NCI-H1930 (cell line): Measurements from ENCODE around the gene ZNF667.

ENCODE experiments used
- DNase-seq, 2 experiments: peaks; one replicate each; lab custom pipeline; 2025; lab: John Stamatoyannopoulos, UW

Gene ZNF667

DNA sequence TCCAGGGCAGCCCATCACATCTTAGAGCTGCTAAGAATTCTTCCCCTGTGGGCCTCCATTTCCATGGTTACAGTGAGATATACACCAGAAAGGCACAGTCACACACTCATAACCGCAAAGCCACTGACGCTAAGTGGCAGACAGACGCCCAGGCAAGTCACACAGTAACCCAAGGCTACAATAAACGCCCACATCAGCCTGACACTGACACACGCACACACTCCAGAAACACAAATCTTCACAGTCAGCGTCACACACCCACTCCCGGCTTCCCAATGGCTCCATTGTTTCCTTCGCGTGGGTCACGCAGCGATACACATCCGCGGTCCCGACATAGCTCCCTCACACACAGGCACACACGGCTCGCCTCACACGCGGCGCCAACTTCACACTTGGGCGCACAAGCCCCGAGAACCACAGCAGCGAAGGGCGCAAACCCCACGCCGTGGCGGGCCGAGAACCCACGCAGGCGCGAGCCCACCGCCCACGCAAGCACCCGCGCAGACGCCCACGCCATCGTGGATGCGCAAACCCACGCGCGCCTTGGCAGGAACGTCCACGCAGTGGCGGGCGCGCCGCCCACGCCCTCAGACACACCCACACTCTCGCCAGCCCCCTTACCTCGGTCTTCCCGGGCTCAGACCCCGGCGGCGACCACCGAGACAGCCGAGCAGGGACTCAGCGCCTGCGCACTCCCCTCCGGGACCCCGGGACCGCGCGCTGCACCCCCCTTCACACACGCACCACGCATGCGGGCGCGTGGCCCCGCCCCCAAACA lies at the start of gene ZNF667:
ZNF667 (minus strand) TSS at position 695 of the 778 bp plus-strand sequence. CDS start 14,975 bp downstream, outside the sequence.
- no peak for DNase-seq

DNA sequence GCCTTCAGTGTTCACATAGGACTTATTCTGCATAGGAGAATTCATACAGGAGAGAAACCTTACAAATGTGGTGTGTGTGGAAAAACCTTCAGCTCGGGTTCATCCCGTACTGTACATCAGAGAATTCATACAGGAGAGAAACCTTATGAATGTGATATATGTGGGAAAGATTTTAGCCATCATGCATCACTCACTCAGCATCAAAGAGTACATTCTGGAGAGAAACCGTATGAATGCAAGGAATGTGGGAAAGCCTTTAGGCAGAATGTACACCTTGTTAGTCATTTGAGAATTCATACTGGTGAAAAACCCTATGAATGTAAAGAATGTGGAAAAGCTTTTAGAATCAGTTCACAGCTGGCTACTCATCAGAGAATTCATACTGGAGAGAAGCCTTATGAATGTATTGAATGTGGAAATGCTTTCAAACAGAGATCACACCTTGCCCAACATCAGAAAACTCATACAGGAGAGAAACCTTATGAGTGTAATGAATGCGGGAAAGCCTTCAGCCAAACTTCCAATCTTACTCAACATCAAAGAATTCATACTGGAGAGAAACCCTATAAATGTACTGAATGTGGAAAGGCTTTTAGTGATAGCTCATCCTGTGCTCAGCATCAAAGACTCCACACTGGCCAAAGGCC lies 48.2 kb upstream of the ZNF667 start:
- DNase-seq, result no peak

DNA sequence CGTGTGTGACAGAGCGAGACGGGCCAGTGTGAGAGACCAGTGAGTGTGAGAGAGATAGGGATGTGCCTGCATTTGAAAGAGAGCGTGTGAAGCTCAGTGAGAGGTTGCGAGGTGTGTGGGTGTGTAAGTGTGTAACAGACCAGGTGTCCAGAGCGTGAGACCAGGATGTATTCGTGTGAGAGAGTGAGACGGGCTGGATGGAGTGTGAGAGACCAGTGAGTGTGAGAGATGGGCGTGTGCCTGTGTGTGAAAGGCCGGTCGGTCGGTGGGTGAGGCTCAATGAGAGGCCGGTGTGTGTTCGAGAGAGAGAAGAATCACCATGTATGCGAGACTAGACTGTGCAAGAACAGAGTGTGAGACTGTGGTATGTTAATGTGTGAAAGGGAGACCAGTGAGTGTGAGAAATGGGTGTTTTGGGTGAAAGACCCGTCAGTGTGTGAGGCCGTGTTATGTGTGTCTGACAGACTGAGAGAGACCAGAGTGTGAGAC lies 31.2 kb upstream of the ZNF667 start:
- DNase-seq, result no peak

DNA sequence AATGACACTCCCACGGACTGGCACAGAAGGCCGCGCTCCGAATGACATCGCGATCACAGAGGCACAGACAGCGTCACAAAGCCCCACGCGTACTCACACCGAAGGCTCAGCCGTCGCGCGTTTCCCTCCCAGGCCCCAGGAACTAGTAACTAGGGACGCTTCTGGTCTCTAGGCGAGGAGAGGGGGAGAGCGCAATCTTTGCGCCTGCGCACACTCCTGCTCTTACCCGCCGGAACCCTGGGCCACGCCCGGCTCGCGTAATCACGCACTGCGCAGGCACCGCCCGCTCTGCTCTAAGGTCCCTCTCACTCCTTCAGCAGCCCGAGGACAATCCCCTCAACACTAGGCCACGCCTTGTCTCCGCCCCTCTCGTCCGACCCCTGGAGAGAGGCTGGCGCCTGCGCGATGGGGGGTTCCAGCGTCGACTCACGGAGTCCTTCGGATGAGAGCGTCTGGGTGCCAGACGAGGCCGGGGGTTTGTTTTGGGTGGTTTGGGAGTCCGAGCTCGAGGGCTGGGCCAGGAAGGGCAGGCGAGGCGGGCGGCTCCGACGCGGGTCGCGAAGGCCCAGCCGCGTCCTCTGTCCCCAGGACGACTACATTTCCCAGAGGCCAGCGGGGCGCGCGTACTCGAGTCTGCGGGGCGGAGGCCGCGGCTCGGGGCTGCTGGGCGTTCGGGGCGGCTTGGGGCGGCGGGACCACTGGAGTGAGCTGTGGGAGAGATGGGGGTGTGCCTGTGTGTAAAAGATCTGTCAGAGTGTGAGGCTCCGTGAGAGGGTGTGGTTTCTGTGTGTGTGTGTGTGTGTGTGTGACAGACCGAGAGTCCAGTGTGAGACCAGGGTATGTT lies 30.5 kb upstream of the ZNF667 start, which contains the start of gene ZNF471:
ZNF471 (plus strand) TSS at position 410 of the 844 bp plus-strand sequence. CDS start 3,717 bp downstream, outside the sequence.
- peak; percentile 98 to 99 for DNase-seq

DNA sequence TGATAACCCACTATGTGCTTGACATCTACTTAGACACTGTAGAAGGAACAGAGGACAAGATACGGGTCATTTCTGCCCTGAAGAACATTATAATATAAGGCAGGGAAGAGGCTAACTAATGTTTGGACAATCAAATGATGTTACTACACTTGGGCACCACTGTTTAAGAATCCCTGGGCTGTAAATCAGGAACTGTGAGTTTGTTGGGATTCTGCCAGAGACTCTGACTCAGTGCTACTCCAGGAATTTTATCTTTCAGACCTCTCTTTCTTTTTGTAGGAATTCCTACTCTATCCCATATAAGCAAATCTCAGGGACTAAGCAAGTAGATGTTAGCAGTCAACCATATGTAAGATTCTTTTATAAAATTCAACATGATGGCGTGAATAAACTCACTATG lies 27.4 kb upstream of the ZNF667 start:
- DNase-seq, result no peak

DNA sequence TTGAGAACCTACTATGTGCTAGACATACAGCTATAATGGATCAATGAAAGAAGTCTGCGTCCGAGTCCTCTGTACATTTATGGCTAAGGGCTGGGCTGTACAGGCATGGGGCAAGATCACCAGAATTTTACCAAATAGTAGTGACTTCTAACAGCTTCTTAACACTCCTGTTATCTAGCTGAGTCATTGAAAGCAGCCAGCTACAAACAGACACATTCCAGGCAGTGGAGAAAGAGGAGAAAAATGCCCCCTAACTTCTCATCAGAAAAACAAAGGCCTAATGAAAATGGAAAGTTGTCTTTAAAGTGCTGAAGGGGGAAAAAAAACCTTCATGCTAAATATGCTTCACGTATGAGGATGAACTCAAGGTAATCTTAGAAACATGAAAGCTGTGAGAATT lies 14.3 kb upstream of the ZNF667 start:
- DNase-seq, result no peak

DNA sequence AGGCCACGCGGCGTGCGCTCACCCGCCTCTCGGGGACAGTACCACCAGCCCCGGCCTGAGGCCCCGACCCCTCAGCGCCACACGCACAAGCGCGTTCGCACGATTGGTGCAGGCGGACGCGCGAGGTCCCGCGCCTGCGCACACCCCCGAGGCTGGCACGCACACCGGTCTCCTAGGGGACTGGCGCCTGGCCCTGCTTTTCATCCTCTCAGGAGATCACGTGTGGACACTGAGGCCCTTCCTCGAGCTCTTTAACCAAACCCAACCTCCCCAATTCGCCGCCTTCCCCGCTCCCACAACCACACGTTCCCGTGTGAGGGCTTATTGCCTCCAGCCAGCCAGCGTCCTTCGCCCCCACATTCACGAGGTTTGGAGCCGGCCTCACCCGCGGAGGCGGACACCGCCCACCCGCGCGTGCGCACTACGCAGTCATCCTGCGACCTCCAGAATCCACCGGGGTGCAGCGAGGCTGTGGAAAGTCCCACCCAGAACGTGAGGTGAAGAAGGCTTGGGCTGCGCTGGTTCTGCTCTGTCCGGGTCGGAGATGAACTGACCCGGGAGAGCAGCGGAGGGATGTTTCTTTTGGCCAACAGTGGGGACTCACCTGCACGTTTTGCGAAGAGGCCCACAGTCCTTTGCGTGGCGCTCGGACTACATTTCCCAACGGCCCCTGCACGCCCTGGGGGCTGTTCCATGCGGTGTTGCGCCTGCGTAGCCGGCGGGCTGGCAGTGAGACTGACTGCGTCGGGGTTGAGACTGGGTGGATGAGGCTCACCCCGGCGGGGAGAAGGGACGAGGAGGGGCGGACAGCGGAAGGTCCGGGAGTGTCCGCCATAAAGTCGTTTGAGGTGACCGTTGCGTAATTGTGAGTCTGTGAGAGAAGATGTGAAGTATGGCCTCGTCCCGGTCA lies 539 bp upstream of the ZNF667 start:
- DNase-seq, result peak; percentile 92 to 93

DNA sequence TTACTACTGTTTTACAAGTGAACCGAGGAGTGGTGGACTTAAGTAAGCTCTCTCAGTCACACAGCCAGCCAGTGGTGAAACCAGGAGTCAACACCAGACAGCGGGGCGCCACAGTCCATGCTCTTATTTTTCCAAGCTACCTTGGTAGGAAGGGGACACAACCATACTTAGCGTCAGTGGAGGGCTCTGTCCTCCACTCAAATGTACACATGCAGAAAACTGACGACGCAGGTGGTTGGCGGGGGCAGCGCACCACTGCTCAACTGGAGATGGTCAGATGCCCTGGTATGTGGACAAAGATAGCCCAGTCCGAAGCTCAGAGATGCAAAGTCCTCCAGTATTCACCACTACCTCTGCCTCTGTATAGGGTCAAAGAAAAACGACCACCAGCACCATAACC lies 1.1 kb downstream of the ZNF667 start:
- DNase-seq, result no peak

DNA sequence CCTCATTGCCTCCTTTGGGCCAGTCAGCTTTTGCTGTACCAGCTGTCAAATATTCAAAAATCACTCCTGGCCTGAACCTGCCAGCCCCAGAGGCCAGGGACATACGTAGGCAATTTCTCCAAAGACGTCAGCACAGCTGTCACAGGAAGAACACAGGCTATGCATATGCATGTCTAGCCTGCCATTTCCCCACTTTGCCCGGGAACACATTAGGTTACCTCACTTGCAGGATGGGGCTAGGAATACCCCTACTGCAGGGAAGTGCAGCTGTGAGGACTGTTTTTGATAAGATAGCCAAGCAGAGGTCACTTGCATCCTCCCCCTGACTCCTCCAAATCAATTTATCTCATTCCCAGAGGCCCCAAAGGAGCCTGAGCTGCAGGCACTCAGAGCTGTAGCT lies 2.8 kb downstream of the ZNF667 start:
- DNase-seq, result no peak

DNA sequence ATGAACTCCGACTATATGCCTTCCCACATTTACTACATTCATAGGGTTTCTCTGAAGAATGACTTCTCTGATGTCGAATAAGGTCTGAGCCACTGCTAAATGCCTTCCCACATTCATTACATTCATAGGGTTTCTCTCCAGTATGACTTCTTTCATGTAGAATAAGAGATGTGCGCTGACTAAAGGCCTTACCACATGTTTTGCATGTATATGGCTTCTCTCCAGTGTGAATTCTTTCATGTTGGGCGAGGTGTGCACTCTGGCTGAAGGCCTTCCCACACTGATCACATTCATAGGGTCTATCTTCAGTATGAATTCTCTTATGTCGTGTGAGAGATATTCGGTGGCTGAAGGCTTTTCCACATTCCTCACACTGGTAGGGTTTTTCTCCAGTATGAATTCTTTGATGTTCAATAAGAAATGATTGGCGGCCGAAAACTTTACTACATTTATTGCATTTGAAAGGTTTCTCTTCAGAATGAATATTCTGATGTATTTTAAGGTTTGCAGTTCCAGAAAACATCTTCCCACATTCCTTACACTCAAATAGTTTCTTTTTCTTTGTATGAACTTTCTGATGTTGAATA lies 35.8 kb downstream of the ZNF667 start:
- no peak for DNase-seq

DNA sequence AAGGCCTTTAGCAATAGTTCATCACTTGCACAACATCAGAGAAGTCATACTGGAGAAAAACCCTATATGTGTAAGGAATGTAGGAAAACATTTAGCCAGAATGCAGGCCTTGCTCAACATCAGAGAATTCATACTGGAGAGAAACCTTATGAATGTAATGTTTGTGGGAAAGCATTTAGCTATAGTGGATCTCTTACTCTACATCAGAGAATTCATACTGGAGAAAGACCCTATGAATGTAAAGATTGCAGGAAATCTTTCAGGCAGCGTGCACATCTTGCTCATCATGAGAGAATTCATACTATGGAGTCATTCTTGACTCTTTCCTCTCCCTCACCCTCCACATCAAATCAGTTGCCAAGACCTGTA lies 53.2 kb downstream of the ZNF667 start:
- DNase-seq, result no peak

DNA sequence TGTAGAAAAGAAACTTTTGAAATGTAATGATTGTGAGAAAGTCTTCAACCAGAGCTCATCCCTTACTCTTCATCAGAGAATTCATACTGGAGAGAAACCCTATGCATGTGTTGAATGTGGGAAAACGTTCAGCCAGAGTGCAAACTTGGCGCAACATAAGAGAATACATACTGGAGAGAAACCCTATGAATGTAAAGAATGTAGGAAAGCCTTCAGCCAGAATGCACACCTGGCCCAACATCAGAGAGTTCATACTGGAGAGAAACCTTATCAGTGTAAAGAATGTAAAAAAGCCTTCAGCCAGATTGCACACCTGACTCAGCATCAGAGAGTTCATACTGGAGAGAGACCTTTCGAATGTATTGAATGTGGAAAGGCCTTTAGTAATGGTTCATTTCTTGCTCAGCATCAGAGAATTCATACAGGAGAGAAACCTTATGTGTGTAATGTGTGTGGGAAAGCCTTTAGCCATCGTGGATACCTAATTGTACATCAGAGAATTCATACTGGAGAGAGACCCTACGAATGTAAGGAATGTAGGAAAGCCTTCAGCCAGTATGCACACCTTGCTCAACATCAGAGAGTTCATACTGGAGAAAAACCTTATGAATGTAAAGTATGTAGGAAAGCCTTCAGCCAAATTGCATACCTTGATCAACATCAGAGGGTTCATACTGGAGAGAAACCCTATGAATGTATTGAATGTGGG lies 53.7 kb downstream of the ZNF667 start:
- no peak for DNase-seq

DNA sequence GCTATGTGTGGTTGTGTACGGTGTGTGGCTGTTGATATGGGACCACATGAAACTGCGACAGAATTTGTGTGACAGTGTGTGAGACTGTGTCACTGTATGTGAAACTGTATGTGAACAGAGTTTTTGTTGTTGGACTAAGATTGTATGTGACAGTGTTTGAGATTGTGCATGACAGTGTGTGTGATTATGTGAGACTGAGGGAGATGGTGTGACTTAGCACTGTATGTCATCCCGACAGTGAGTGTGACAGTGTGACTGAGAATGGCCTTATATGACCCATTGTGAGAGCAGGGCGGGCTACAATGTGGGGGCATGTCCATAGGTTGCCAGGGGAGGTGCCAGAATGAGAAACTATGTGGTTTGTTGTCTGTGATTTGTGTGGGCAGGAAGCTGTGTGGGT lies 72.1 kb downstream of the ZNF667 start:
- DNase-seq, result no peak

DNA sequence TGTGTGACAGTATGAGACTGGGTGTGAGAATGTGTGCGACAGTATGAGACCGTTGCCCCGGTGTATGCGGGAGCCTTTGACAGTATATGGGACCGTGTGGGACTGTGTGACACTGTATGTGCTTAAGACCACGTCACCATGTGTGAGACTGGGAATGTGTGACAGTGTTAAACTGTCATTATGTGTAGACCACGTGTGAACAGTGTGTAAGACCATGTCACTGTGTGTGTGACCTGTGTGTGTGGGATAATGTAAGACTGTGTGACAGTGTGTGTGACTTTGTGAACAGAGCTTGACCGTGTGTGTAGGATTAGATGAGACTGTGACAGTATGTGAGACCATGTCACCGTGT lies 72.5 kb downstream of the ZNF667 start:
- no peak for DNase-seq

DNA sequence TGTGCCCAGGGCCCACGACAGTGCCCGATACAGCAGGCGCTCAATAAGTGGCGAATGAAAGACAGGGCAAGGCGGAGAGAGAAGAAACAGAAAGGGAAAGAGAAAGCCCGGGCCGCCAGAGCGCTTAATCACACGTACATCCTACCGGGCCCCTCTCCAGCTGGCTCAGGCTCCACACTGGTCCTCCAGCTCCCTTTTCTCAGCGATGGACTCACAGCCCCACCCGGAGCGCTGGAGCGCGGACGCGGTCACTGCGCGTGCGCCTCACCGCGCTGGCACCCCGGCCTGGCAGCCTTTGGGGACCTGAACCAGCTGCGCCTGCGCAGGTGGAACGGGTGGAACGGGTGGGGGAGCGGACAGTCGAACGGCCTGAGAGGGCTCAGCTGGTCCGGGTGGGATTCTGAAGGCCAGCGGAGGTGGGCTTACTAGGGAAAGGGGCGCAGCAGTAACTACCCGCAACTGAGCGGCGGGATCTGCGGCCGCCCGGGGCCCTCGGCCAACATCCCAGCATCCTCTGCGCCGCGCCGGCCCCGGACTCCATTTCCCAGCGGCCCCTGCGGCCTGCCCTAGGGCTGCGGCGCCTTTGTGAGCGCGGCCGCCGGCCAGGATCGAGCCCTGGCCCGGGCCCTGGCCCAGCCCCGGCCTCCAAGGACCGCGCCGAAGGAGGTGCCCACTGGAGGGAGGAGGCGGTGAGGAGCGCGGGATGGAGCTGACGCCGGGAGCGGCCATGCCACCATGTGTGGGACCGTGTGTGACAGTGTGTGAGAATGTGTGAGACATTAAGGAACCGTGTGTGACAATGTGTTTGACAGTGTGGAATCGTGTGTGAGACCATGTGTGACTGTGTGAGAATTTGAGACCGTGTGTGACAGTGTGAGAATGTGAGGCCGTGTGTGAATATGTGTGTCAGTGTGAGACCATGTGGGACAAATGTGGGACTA lies 73.1 kb downstream of the ZNF667 start, which contains the start of gene ZNF583:
ZNF583 (plus strand) TSS at position 569 of the 941 bp plus-strand sequence. CDS start 2,783 bp downstream, outside the sequence.
- peak; percentile 86 to 93 for DNase-seq

DNA sequence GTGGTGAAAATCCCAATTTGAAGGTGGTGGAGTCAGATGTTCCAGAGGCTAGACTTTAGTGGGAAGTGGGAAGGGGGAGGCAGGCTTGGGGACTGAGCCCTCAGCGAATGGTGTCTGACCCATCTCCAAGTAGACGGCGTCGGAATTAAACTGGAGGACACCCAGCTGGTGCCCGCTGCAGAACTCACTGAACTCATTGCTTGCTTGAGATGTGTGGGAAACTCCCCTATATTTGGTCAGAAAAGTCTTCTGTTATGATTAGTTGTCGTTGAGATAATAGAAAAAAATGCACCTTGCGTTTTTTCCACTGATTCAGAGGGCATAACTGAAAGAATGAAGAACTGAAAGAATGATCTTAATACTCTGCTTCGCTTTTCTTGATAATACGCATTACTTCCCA lies 73.9 kb downstream of the ZNF667 start:
- DNase-seq, result no peak

DNA sequence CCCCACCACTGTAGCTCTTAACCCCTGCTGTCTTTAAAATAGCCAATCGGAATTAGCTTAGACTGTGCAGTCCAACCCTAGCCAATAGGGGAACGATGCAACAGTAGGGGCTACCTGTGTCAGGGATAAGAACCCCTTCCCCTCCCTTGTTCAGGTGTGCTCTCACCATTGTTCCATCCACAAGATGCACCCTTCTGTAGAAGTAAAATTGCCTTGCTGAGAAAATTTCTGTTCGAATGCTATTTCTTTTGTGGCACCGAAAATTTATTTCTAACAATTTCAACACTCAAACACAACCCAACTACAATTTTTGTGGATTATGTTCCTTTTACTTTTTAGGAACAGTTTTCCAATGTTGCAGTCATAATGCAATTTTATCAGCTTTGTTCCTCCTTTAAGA lies 76.7 kb downstream of the ZNF667 start:
- DNase-seq, result no peak

DNA sequence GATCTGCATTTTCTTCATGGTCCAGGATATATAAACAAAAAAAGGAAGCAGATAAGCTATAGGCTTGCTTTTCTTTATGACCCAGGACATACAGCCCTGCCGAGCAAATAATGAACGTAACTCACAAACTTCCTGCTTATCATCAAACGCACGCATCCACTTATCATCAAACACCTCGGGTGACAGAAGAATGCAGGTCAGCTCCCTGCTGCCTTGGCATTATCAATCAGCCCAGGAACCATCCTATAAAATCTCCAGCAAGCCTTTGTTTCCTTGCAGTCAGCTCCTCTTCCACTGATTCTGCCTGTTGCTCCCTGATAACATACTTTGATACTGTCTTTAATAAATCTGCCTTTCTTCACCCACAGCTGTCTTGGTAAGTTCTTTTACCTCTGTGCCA lies 78.3 kb downstream of the ZNF667 start:
- no peak for DNase-seq
